HPDE6-E6E7 (cell line): Measurements from ENCODE around the gene PLA2G4A.

Experiments
- DNase-seq: peaks from one replicate; pipeline ENCODE4 v3.0.0; 2011; ENCODE audit warnings: missing footprints; ENCODE audit errors: extremely low spot score

PLA2G4A gene

GRCh38 chr1:186834399-186834958, 5.7 kb downstream of the PLA2G4A start:
- DNase-seq: no peak

DNA sequence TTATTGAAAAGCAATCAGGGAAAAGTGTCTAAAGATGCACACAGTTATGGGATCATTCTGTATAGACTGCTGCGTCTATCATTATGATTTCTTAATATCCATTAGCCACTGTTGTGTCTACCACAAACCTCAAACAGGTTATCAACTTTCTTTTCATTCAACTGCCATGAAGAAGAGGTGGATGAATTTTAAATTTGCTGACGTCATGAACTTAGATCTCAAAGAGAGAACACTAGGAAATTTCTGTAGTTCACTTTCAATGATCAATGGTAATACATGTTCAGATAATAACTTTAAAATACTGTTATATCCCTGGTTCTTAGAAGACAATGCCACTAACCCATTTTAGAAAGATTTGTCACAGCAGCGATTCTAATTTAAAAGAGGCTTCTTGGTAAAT, 6.7 kb downstream of the PLA2G4A start:
- no peak for DNase-seq

- DNase-seq: no peak
Measured at GRCh38 chr1:186837806-186838205, 9.1 kb downstream of the PLA2G4A start.

DNA sequence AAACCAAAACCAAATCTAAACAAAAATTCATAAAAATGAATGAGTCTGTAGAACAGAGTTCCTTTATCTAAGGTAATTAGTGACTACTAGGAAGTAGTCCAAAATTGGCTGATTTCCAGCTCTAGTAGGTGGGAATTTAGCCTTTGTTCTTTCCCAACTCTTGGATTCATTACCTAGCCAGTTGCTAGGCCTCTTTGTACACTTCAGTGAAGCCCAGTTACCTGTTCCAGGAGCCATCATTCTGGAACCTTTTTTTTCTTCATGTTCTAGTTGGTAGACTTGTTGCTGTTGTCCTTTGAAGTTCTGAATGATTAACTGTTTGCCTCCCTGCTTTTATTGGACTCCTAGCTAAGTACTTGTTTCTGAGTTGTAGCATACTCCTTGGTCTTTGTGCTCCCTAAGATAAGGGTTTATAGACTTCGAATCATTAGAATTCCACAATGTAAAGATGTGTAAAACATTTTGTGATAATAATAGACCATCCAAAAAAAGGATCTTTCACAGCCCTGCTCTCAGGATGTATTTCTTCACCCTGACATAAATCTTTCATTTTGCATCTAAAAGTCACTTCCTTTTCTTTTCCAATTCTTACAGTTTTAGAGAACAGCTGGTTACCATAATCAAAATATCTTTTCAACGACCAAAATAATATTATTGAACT, 9.8 kb downstream of the PLA2G4A start:
- DNase-seq: no peak

GRCh38 chr1:186839041-186839400, 10.3 kb downstream of the PLA2G4A start:
- no peak for DNase-seq

DNA sequence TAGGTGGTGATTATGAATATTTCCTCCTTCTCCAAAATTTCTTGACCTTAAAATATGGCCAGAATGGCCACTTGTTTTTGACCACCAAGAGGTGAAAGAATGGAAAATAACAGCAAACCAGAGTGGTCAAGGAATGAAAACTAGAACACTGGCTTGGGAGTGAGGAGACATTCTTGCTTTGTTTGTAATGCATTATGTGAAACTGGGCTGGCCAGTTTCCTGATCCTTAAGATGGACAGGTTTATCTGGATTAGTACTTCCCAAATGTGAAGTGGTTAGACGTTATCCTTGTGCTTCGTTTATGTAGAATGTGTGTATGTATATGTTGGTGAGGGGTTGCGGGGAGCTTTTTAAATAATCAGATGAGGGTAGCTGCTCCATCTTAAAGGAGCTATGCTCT, 12.8 kb downstream of the PLA2G4A start:
- no peak for DNase-seq

DNA sequence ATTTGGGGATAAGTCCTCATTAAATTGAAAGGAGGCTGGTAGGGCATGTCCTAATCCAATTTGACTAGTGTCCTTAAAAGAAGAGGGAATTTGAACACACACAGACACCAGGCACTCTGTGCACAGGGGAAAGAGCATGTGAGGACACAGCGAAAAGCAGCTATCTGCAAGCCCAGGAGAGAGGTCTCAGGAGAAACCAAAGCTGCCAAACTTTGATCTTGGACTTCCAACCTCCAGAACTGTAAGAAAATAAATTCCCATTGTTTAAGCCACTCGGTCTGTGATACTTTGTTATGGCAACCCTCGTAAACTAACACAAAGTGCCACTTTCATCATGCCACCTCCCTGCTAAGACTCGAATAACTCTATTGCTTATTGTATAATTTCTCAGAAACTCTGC, 13.8 kb downstream of the PLA2G4A start:
- DNase-seq: no peak

- no peak for DNase-seq
Measured at GRCh38 chr1:186843226-186843625, 14.5 kb downstream of the PLA2G4A start.

DNA sequence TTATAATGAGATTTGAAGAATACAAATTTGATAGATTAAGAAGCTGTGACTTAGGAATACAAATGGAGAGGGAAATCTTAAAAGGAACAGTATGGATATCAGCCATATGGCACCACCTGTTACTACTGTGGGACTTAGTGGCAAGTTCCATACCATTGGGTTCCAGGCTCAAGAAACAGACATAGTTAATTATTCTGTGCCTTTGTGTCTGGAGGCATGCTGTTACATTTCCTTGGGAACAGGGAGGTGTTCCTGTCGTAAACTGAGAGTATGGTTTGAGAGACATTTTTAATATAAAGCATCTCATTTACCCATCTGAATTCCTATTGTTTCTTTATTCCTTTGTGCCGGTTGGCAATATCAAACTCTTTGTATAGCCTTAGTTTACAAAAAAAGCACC, 15.2 kb downstream of the PLA2G4A start:
- DNase-seq: no peak

DNA sequence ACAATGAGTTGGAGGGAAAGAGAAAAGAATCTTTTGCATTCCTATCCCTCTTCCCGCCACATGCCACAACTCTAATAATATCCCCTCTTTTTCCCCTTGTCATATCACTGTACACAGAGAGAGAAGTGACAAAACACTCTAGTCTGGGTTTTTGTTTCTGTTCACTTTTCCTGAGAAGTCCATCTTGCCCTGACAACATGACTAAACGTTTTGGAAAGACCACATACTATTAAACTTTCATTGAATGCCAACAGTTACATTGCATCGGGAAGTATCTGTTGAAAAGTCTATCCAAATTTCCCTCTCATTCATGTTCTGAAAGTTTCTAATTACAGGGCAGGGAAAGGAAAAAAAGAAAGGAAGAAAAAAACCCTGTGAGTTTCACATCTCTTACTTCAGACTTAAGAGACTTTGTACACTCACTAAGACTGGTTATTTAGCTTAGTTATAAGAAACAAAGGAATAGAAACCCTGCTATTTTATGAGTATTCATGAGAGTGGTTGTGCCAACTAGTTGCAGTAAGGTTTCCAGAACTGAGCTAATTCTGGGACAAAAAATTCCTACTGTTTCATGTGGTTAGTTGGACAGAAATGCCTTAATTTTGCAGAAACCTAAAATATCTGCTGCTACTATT, 16.9 kb downstream of the PLA2G4A start:
- DNase-seq: no peak

DNA sequence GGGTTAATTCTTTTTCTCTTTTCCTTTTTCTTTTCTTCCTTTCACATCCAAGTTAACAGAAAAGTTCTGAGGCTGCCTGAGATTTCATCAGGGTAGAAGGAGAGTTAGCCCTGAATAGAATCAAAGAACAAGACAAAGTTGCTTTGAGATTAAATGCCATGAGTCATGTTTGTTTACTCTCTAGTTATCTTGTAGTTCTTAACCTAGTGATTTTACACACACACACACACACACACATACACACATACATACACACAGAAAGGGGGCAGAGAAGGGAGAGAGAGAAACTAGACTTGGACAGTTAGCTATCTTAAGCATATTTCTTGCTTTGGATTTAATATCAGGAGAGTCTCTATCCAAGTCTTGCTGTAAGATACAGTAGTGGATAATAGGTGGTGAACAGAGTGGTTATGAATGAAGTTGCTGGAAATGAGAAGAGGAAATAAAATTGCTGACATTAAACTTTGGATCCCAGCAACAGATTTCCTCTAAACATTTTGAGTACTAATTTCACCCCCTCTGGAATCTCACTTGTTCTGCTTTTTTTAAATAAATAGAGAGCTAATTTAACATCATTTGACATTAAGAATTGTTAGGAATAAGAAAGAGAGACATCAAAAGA, 19.9 kb downstream of the PLA2G4A start:
- DNase-seq: no peak

DNA sequence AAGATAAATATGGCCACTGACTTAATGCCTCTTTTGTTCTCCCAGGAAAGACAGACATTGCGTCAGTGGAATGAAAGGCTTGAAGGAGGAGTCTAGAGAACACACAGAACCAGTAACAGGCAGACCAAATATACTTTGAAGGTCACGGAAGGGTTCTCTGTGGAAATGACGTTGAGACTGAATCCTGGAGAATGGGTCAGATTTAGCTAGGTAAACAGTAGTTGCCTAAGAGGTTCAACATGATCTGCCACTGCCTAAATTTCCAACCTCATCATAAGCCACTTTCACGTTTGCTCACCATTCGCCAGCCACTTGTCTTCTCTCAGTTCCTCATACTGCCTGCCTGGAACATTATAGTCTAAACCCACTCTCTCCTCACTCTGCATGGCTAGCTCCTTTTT, 20.5 kb downstream of the PLA2G4A start:
- DNase-seq: no peak

DNA sequence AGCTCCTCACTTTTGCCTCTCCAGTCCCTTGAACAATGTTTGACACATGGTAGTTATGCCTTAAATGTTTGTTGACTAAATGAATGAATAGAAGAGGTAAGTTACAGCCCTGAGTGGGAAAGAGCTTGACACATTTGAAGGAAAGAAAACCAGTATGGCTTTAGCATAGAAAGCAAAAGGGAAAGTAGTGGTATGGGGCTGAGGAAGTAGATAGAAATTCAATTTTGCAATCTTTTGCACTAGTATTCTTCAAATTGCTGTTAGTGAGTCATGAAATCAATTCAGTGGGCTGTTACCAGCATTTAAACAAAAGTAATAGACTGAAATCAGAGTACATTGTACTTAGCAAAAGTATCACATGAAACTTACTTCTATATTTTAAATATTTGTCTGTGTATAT, 21.1 kb downstream of the PLA2G4A start:
- DNase-seq: no peak

DNA sequence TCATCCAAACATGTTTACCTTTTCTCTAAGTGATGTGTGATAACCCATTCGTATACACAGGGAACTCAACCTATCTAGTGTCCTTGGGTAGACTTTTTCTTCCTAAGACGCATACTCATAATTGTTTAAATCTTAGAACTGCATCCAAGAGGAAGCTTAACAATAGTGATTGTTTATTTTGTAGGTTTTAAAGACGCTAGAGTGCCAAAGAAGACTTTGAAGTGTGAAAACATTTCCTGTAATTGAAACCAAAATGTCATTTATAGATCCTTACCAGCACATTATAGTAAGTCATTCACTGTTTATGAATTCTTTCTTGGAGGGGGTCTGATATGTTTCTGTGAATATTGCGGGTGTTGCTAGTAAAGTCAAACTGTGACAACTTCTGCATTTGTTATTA, 25.4 kb downstream of the PLA2G4A start:
- no peak for DNase-seq

DNA sequence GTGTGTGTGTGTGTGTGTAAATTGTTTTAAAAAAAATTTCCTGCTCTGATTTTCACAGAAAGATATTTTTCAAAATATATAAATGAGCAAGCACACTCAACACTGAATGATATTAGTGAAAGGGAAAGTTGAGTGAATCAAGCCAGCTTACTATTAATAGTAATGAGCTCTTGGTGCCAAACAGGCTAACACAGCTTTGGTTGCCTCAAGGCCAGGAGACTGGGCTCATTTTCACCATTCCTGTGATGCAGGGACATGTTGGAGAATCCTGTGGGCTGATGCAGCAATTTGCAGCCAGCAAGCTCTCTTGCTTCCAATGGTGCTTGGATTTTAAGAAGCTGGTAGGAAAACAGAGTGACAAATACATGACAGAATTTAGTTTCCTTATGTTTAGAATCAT, 30.2 kb downstream of the PLA2G4A start:
- DNase-seq: peak; percentile 36

DNA sequence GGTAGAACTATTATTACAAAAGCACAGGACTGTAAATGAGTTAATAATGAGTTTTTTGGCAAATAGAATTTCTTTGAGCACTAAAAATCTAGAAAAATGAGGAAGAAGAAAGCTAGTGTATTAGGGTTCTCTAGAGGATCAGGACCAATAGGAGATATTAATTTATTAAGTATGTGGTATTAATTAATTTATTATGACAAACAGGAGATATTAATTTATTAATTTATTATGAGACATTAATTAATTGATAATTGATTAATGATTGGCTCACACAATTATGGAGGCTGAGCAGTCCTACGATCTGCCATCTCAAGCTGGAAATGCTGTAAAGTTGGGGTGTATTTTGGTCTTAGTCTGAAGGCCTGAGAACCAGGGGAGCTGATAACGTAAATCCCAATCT, 31.2 kb downstream of the PLA2G4A start:
- no peak for DNase-seq

- no peak for DNase-seq
Measured at GRCh38 chr1:186864296-186864695, 35.5 kb downstream of the PLA2G4A start.

GRCh38 chr1:186865253-186865652, 36.5 kb downstream of the PLA2G4A start:
- DNase-seq: no peak

GRCh38 chr1:186865857-186866256, 37.1 kb downstream of the PLA2G4A start:
- DNase-seq: no peak

- DNase-seq: no peak
Measured at GRCh38 chr1:186869526-186870228, 40.9 kb downstream of the PLA2G4A start.

- DNase-seq: no peak
Measured at GRCh38 chr1:186871784-186872183, 43.0 kb downstream of the PLA2G4A start.

- DNase-seq: no peak
Measured at GRCh38 chr1:186872291-186872690, 43.5 kb downstream of the PLA2G4A start.

- no peak for DNase-seq
Measured at GRCh38 chr1:186873687-186874086, 44.9 kb downstream of the PLA2G4A start.
